Vagina (tissue), 2 donors: ENCODE data around the gene ITGA4. TPM values are rescaled to one million over a fixed set of nuclear protein-coding genes. Genes with fewer than 3 reads are reported as not detected.

Experiments used
- DNase-seq, 2 donors: peaks; one replicate each; pipeline ENCODE4 v3.0.0-alpha.2; 2017; ENCODE audit errors: extremely low spot score in 2 of 2
- H3K27ac ChIP-seq: fragments of 200-600 bp; sonication (generic); one replicate; pipeline ENCODE4 v1.5.1; 2019
- H3K27me3 ChIP-seq: fragments of 200-600 bp; sonication (generic); one replicate; pipeline ENCODE4 v1.5.1; 2019
- H3K36me3 ChIP-seq, 2 donors: fragments of 200-600 bp; sonication (generic); one replicate each; pipeline ENCODE4 v1.5.1; 2017 to 2019
- H3K4me1 ChIP-seq: fragments of 200-600 bp; sonication (generic); one replicate; pipeline ENCODE4 v1.5.1; 2019
- H3K4me3 ChIP-seq, 2 donors: fragments of 200-600 bp; sonication (generic); 1 replicate in 1 of 2; 2 replicates in 1 of 2; pipeline ENCODE4 v1.5.1; 2016 to 2019
- H3K9me3 ChIP-seq: fragments of 200-600 bp; sonication (generic); one replicate; pipeline ENCODE4 v1.5.1; 2019
- CTCF ChIP-seq, 3 experiments: fragments of 450-650 bp in 2 of 3; fragments of 200-600 bp in 1 of 3; sonication (generic) in 1 of 3; IDR thresholded peaks; one replicate each; pipeline ENCODE4 v1.5.1; 2017 to 2019; ENCODE audit warnings: antibody characterized with exemption in 3 of 3, mild to moderate bottlenecking in 2 of 3, moderate library complexity in 2 of 3
- POLR2A ChIP-seq, 2 donors: fragments of 450-650 bp; IDR thresholded peaks; one replicate each; pipeline ENCODE4 v1.6.1; 2017; ENCODE audit warnings: antibody characterized with exemption in 2 of 2, mild to moderate bottlenecking in 2 of 2, moderate library complexity in 2 of 2
- POLR2AphosphoS5 ChIP-seq, 2 donors: sonication (generic); formaldehyde crosslinking; IDR thresholded peaks; one replicate each; pipeline ENCODE4 v1.9.0; 2017; ENCODE audit warnings: antibody characterized with exemption in 2 of 2, mild to moderate bottlenecking in 2 of 2, low read depth in 1 of 2; ENCODE audit not compliant: insufficient read depth in 1 of 2
- intact Hi-C: fragments of 100-400 bp; cut with DNase I; formaldehyde crosslinking; loops from one replicate; pipeline ENCODE4 v1.15.1; 2023
- total RNA-seq: library from RNA; depleted of rRNA; stranded (reverse); fragments of >200 nt; gene quantifications from one replicate; pipeline ENCODE4 v1.2.3, GENCODE V29; 2016

The ITGA4 gene
- total RNA-seq, 1 donor from 2014 or later = 4.9 TPM

GRCh38 chr2:181554061-181554830, 97.1 kb downstream of the ITGA4 start:
- intact Hi-C loops = no loop called here
- Histone ChIP-seq H3K4me3 (no peak overlapping the region), H3K36me3 (no peaks in the 10 kb centered on the region), H3K9me3 (no peaks in the 10 kb centered on the region), H3K27me3 (no peaks in the 10 kb centered on the region), H3K4me1 (no peaks in the 10 kb centered on the region), H3K27ac (no peak overlapping the region)
- DNase-seq = no peak
- no peak for TF ChIP-seq CTCF (IDR thresholded peaks at IDR 0.05)
- no peak for TF ChIP-seq POLR2AphosphoS5 (IDR thresholded peaks at IDR 0.05; ENCODE audit: insufficient read depth in 1 of 2, low read depth in 1 of 2)
- no peak for TF ChIP-seq POLR2A (IDR thresholded peaks at IDR 0.05)

GRCh38 chr2:181558371-181558770, 101.2 kb downstream of the ITGA4 start:
- H3K4me1 ChIP-seq = no peaks in the 10 kb centered on the region
- H3K27me3 ChIP-seq = no peaks in the 10 kb centered on the region
- no peak for DNase-seq
- no peak overlapping the region for H3K27ac ChIP-seq
- H3K4me3 ChIP-seq = no peak overlapping the region
- intact Hi-C loops = no loop called here
- no peak for TF ChIP-seq POLR2A (IDR thresholded peaks at IDR 0.05)
- no peak for TF ChIP-seq CTCF (IDR thresholded peaks at IDR 0.05)
- TF ChIP-seq POLR2AphosphoS5 (IDR thresholded peaks at IDR 0.05; ENCODE audit: insufficient read depth in 1 of 2, low read depth in 1 of 2) = no peak
- no peaks in the 10 kb centered on the region for H3K36me3 ChIP-seq
- no peaks in the 10 kb centered on the region for H3K9me3 ChIP-seq

GRCh38 chr2:181563101-181563692, 106.0 kb downstream of the ITGA4 start:
- Histone ChIP-seq H3K27ac (no peak overlapping the region), H3K4me1 (no peaks in the 10 kb centered on the region), H3K36me3 (no peaks in the 10 kb centered on the region), H3K9me3 (no peaks in the 10 kb centered on the region), H3K4me3 (no peak overlapping the region), H3K27me3 (no peaks in the 10 kb centered on the region)
- intact Hi-C loops = no loop called here
- DNase-seq = no peak
- TF ChIP-seq CTCF (IDR thresholded peaks at IDR 0.05) = no peak
- TF ChIP-seq POLR2A (IDR thresholded peaks at IDR 0.05) = no peak
- no peak for TF ChIP-seq POLR2AphosphoS5 (IDR thresholded peaks at IDR 0.05; ENCODE audit: insufficient read depth in 1 of 2, low read depth in 1 of 2)

- H3K36me3 ChIP-seq = no peaks in the 10 kb centered on the region
- H3K4me3 ChIP-seq = no peak overlapping the region
- no peaks in the 10 kb centered on the region for H3K9me3 ChIP-seq
- no peak for DNase-seq
- no peak overlapping the region for H3K27ac ChIP-seq
- intact Hi-C loops = no loop called here
- TF ChIP-seq POLR2A (IDR thresholded peaks at IDR 0.05) (no peak), POLR2AphosphoS5 (IDR thresholded peaks at IDR 0.05; ENCODE audit: insufficient read depth in 1 of 2, low read depth in 1 of 2) (no peak), CTCF (IDR thresholded peaks at IDR 0.05) (no peak)
- H3K27me3 ChIP-seq = no peaks in the 10 kb centered on the region
- no peaks in the 10 kb centered on the region for H3K4me1 ChIP-seq
Measured at GRCh38 chr2:181566334-181567032, 109.3 kb downstream of the ITGA4 start.
